ENCODE data around the gene SIX2.

The SIX2 gene

GRCh38 chr2:44955593-44956392 is 53.5 kb downstream of the SIX2 start:
- DNase-seq (ENCODE audit: low read depth, low spot score): peak; percentile 59
- TF ChIP-seq CTCF (IDR thresholded peaks at IDR 0.05; ENCODE audit: low read depth, low read length): peak; percentile 91
- no peak overlapping the region for H3K4me3 ChIP-seq (ENCODE audit: low read depth, low read length)
- in situ Hi-C loops (cut with HindIII; ENCODE audit: low sequenced_read_pairs): no loop called here

All from astrocyte of the spinal cord (primary cell).